CD4-positive, alpha-beta T cell treated with Interleukin-1 beta for 1 hour (primary cell): ENCODE data around the gene STK32B.

Experiments used
- DNase-seq, 2 donors: peaks; one replicate each; pipeline ENCODE4 v3.0.0-alpha.2; 2020 to 2022

Gene STK32B

DNA sequence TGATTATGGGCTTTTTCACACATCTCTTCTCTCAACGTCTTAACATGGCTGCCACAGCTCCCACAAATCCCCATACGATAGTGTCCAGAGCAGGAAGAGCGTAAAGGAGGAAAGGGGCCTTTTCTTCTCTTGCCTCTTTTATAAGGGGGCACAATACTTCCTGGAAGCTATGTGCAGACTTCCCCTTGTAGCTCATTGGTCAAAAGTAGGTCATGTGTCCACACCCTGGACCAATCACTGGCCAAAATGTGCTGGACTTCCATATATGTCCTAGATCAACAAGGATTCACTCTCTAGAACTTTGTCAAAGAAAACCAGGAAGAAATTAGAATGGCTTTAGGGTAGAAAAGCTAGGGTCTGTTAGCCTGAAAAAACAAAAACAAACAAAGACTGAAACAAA is 26.7 kb downstream of the STK32B start:
- DNase-seq: no peak

DNA sequence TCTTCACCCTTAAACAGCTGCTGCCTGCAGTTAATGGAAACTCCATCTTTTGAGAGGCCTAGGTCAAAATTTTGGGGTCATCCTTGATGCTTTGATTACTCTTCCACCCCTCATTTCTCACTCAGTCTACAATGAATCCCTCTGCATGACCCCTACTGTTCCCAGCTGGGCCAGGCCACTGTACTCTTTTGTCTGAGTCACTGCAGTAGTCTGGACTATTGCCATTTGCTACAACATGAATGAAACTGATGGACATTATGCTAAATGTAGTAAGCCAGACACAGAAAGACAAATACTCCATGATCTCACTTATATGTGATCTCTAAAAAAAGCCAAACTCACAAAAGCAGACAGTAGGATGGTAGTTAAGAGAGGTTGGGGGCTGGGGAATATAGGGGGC is 28.3 kb downstream of the STK32B start:
- no peak for DNase-seq

DNA sequence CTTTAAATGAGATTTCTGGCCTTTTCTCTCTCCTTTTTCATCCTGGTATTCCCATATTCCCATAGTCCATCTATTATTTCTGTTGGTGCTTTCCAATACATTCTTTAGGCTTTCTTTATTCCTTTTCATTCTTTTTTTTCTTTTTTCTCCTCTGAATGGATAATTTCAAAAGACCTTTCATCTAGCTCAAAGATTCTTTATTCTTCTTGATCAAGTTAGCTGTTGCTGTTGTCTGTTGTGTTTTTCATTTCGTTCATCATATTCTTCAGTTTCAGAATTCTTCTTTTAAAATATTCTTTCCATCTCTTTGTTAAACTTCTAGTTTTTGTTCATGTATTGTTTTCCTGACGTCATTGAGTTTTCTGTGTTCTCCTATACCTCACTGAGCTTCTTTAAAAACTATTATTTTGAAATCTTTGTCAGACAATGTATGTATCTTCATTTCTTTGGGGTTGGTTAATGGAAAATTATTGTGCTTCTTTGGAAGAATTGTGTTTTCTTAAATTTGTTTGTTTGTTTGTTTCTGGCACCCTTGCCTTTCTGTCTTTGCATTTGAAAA is 30.2 kb downstream of the STK32B start:
- DNase-seq: no peak

DNA sequence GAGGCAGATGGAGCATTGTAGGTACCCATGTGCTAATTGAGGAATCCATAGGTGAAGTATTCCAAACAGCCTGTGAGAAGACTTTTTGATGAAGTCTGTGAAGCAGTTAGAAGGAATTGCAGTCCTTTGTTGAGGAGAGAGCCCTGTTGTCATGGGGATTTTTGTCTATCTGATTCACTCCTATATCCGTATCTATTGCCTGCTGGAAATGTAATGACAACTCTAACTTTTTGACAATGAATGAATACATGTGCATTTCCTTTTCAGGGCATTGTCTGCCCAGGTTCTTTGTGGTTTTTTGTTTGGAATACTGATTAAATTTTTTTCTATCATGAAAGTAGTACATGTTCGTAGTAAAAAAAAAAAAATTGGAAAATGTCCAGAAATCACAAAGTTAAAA is 31.1 kb downstream of the STK32B start:
- DNase-seq: no peak

DNA sequence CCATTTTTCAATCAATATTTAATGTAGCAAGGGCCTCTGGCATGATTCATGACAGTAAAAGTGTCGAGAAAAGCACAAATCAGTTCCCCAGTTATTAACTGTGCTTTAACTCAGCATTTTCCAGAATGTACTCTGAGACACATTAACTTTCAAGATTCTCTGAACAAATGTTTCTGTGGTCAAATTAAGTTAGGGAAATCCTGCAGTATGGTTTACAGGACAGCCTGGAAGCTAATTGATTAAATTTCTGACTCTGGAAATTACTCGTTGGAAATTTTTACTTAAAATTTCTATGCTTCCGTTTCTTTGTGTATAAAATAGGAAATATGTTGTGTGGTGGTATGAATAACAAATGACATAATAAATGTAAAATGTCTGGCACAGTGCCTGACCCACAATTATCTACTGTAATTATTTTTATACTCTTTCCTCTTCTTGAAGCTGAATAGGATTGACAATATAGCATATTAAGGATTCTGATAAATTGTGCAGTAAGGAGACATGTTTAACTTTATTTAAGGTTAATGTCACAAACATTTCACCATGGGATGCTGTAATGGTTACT is 33.7 kb downstream of the STK32B start:
- DNase-seq: no peak

DNA sequence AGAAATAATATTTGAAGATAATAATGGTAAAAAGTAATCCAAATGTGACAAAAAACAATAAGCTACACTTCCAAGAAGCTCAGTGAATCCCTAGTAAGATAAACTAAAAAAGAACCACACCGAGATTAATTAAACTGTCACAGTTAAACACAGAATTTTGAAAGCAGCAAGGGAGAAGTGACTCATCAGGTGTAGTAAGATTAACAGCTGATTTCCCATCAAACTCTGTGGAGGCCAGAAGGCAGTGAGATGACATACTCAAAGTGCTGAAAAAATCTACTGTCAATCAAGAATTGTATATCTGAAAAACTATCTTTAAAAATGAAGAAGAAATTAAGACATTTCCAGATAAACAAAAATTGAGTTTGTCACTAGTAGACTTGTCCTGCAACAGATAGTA is 35.3 kb downstream of the STK32B start:
- DNase-seq: no peak

DNA sequence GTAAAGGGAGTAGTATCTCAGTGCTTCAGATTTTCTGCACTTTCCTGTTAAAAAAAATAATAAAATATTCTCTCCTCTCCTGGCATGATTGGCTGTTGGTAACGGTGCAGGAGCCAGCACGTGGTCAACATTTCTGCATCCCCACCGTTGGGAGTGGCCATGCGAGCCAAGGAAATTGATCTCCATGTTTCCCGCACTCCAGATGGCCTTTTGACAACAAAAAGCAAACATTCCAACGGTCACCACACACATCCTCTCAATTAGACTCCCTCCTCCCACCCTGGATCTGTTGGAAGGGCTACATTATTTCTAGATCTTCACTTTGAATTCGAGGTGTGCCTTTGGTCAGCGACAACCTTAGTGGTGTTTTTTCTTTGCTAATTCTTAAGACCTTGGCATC is 45.0 kb downstream of the STK32B start:
- DNase-seq: no peak

DNA sequence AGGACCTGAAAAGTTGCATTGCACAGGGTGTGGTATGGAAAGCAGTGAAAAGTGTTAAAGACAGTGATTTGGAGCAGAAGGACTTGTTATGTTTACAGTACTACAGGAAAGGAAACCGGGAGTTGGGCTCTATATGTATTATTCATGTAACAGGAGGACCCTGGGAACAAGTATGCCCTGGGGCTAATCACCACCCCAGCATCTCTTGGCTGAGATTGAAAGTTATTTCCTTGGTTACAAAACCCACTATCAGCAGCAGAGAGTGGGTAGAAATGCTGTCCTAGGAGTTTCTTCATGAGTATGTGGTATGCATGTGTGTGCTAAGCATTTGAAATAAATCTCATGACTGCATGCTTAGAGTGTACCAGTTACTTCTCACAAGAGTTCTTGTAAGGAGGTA is 46.9 kb downstream of the STK32B start:
- DNase-seq: no peak

DNA sequence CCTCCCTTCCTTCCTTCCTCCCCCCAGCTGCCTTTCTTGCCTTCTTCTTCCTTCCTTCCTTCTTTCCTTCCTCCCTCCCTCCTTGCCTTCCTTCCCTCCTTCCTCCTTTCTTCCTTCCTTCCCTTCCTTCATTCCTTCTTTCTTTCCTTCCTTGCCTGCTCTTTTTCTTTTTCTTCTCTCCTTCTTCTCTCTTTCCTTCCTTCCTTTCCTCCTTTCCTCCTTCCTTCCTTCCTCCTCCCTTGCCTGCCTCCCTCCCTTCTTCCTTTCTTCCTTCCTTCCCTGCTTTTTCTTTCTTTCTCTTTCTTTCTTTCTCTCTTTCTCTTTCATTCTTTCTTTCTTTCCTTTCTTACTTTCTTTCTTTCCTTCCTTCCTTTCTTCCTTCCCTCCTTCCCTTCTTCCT is 49.1 kb downstream of the STK32B start:
- DNase-seq: no peak

DNA sequence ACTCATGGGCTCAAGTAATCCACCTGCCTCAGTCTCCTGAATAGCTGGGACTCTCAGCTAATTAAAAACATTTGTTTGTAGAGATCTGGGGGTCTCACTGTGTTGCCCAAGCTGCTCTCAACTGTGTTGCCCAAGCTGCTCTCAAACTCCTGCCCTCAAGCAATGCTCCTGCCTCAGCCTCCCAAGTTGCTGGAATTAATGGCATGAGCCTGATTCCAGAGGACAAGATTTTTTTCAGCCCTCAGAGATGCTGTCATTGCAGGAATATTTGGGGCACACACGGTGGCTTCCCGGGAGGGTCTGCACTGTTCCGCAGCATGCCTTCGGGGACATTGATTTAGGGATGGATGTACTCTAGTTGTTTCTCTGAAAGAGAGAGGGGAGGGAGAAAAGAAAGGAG is 49.7 kb downstream of the STK32B start:
- no peak for DNase-seq

DNA sequence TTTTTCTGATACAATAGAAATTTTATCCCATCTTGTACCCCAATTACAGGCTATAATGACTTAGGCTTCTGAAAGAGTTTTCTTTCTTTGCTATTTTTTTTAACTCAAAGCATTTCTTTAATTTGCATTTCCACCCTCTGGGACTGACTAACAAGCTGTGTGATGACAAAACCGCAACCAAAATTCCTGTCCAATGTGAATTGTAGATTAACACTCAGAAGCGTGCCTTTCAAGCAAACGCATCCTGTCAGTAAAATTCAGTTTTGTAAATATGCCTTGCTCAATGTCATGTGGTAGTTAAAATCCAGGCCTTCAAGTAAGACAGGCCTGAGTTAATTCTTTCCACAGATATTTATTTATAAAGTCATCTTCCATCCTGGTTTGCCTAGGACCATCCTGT is 50.3 kb downstream of the STK32B start:
- DNase-seq: no peak

DNA sequence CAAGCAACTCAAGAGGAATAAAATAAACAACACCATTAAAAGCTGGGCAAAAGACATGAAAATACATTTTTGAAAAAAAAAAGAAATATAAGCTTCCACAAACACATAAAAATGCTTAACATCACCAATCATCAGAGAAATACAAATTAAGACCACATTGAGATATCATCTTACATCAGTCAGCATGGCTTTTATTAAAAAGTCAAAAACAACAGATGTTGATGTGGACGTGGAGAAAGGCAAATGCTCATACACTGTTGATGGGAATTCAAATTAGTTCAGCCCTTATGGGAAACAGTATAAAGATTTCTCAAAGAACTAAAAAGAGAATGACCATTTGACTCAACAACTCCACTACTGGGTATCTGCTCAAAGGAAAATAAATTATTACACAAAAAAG is 59.6 kb downstream of the STK32B start:
- DNase-seq: no peak

DNA sequence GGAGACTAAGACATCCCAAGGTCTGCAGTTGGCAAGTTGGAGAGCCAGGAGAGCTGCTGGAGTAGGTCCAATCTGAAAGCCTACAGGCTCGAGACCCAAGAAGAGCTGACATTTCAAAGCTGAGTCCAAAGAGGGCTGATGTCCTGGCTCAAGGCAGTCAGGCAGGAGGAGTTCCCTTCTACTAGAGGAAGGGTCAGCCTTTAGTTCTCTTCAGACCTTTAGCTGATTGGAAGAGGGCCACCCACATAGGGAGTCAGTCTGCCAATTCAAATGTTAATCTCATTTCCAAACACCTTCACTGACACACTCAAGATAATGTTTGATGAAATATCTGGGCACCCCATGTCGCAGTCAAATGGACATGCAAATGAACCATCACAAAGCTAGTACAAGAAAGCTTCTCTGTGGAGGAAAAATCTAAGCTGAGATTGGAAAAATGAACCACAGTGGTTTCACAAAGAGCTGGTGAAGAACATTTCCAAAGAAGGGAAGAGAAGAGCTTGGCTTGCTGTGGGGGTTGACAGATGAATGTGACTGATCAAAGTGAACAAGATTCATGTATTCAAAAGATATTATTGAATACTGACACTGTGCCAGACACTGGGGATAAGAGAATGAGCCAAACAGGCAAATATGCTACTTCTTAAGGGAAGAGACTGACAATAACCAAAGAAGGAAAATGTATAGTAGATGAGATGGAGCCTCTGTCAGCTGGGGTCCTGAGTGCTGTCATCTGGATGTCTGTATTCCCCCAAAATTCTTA is 61.2 kb downstream of the STK32B start:
- no peak for DNase-seq

DNA sequence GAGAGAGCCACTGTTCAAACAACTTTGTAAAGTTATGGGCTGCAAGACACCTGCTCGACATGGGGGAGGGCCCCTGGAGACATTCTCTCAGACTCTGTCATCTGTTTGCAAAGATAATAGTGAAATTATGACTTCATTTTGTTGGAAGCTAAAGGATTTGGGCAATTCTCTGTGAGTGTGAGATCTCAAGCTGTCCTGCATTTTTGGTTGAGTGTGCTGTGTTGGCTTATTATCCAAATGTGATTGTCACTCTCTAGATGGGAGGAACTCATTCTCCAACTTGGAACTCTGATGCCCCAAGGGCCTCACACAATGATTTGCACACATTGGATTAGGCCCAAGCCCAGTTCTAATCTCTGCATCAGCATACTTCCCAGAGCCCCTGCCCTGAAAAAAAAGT is 63.7 kb downstream of the STK32B start:
- DNase-seq: no peak

DNA sequence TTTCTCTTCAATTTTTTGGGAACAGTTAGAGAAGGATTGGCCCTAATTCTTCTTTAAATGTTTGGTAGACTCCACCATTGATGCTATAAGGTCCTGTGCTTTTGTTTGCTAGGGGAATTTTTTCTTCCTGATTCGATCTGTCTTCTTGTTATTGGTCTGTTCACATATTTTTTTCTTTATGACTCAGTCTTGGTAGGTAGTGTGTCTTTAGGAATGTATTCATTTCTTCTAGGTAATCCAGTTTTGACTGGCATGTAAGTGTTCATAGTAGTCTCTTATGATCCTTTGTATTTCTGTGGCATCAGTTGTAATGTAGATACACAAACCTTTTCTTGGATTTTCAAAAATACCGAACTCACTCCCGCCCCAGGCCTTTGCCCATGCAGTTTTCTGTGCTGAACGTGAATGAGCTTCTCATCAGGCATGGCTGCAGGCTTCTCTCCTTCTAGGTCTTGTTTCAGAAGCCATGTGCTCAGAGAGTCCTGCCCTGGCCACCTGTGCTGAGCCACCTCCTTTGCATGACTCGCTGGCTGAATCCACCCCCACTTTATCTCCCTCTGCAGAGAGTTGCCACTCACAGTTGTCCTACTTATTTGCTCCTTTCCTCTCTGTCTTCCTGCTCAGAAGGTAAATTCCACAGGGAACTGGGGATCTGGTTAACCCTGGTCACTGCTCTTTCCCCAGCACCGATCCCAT is 67.0 kb downstream of the STK32B start:
- no peak for DNase-seq

DNA sequence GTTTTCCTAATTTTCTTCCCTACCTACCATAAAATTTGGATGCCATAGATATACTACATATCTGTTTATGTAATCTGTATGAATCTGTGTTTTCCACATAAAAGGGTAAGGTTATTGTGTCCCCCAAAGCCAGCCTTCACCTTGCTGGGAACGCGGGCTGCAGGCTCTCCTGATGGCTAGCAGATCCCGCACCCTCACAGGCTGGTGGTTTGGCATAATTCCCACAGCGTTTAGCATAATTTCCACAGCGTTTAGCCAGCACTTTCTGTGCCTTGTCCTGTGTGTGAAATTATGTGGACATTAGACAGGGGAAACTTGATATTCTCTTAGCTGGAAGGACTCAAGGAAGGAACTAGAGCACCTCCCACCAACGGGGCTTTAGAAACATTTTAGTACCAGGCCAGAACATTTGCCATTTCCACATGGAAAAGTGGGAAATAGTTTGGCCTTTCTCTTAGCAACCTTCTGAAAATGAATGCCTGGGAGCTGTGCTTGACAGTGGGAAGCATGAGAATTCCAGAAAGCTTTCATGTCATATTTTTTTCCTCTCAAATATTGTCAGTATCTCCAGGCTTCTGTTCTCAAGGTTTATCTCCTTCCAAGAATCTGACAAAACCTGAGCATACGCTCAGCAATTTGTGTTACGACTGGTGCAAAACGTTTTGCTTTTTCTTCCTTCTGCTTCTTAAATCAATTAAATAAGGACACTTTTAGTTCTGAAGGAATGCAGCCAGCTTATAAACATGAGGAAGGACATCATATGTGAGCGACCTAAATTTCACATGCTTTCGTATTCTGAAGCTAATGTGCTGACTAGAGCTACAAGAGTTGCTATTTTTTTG is 67.9 kb downstream of the STK32B start:
- no peak for DNase-seq

DNA sequence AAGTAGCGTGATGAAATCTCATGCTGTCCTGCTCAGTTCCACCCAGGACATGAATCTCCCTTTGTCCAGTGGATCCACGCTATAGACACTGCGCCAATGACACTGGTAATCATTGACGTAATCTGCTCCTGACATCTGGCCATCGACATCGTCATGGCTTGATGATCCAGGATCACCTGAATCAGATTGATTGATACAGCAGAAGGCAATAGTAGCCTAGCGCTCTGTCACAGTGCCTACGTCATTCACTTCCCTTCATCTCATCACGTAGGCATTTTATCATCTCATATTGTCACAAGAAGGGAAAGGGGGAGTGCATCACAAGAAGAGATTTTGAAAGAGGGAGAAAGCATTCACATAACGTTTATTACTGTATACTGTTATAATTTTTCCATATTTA is 68.8 kb downstream of the STK32B start:
- no peak for DNase-seq

DNA sequence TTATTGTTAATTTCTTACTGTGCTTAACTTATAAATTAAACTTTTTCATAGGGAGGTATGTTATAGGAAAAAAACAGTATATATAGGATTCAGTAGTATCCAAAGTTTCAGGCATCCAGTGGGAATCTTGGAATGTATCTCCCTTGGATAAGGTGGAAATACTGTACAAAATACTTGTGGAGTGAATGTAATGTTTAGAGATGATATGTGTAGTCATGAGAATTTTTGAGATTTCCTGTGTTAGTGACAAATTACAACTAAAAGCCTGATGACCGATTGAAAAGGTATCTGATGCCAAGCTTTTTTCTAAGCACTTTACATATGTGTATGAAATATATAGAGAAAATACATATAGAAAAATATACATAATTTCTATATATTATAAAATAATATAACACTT is 69.2 kb downstream of the STK32B start:
- DNase-seq: no peak

DNA sequence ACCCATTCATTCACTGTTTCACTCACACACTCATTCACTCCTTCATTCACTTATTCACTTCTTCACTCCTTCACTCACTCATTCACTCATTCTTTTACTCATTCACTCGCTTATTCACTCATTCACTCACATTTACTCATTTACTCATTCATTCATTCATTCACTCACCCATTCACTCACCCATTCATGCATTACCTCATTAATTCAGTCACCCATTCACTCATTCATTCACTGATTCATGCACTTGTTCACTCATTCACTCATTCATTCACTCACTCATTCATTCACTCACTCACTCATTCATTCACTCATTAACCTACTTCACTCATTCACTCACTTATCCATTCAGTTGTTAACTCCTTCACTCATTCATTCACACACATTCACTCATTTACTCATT is 70.8 kb downstream of the STK32B start:
- DNase-seq: no peak

DNA sequence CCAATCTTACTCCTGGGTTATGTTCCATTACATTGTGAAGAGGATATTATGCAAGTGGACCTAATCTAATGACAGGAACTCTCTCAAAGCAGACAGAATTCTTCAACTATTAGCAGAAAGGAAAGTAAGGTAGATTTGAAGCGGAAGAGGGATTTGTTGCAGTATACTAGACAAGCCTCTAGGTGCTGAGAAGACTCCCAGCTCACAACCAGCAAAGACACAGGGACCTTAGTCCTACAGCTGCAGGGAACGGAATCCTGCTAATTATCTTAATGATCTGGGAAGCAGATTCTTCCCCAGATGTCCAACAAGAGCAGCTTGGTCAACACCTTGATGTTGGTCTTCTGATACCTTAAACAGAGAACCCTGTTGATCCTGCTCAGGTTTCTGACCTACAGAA is 73.6 kb downstream of the STK32B start:
- no peak for DNase-seq

DNA sequence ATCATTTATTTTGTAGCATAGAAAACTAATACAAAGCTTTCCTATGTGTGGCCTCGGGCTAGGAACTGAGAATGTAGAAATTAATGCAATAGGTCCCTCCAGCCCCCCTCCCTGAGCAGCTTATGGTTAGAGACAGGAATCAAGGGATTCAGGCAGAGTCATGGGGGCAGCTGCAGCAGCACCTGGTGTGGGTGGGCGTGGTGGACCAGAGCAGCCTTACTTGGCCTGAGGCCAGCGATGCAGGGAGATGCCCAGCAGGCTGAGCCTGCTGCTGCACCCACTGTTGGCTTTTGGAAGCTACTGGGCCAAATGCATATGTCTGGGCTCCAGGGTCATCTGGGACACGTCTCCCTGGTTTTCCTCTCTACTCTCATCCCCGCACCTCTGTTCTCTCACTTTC is 74.0 kb downstream of the STK32B start:
- DNase-seq: no peak

DNA sequence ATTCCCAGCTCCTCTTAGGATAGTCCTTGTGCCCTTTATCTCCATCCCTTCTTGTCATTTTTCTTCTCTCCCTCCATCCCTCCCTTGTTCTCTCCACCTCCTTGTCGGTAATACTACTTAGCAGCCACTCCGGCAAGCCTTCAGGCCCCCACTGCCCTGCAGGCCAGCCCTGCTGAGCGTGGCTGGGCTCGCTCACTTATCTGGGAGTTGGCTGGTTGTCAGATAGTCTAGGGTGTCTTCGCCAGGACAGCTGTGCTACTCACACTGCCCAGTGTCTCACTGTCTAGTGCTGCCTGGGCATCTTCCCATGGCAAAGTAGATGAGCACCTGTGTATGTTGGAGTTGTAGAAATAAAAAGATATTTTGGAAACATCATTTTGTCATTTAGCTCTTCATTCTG is 75.0 kb downstream of the STK32B start:
- DNase-seq: no peak

DNA sequence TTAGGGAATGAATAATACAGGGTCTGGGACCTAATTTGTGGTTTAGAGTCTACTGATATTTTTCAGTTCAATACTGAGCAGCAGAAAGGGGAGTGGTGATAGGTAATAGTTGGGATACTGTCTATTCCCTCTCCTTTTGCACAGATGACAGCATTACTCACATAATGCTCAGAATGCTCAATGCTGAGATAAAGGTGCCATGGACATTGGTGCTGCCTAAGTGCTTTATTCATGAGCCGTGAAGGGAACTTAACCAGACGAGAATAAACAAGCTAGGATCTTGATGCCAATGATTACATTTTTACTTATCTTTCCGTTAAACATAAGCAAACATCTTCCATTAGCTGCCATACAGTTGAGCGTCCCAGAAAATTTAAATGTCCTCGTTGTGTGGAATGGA is 75.6 kb downstream of the STK32B start:
- DNase-seq: no peak
